Activated naive CD8-positive, alpha-beta T cell treated with anti-CD3 and anti-CD28 coated beads, Interleukin-2, amount 50 U/mL, for 24 hours (primary cell): ENCODE results near the gene INTS13.

Experiments used
- ATAC-seq: fragments of 150-1000 bp; cut with Tn5 transposase; one replicate; pipeline ENCODE4 v1.10.0; 2021
- DNase-seq: peaks from one replicate; pipeline ENCODE4 v3.0.0; 2021
- H3K27ac Mint-ChIP-seq: one replicate; pipeline ENCODE4 v1.8.0; 2021; ENCODE audit warnings: mild to moderate bottlenecking, mixed read lengths
- H3K27me3 Mint-ChIP-seq: one replicate; pipeline ENCODE4 v1.8.0; 2021; ENCODE audit warnings: mixed read lengths
- H3K36me3 Mint-ChIP-seq: one replicate; pipeline ENCODE4 v1.8.0; 2021; ENCODE audit warnings: low read depth, mixed read lengths
- H3K4me1 Mint-ChIP-seq: one replicate; pipeline ENCODE4 v1.8.0; 2021; ENCODE audit warnings: mixed read lengths
- H3K4me3 Mint-ChIP-seq: one replicate; pipeline ENCODE4 v1.8.0; 2021; ENCODE audit warnings: mild to moderate bottlenecking, moderate library complexity, mixed read lengths
- H3K9me3 Mint-ChIP-seq: one replicate; pipeline ENCODE4 v1.8.0; 2021; ENCODE audit warnings: mixed read lengths

The INTS13 gene

DNA sequence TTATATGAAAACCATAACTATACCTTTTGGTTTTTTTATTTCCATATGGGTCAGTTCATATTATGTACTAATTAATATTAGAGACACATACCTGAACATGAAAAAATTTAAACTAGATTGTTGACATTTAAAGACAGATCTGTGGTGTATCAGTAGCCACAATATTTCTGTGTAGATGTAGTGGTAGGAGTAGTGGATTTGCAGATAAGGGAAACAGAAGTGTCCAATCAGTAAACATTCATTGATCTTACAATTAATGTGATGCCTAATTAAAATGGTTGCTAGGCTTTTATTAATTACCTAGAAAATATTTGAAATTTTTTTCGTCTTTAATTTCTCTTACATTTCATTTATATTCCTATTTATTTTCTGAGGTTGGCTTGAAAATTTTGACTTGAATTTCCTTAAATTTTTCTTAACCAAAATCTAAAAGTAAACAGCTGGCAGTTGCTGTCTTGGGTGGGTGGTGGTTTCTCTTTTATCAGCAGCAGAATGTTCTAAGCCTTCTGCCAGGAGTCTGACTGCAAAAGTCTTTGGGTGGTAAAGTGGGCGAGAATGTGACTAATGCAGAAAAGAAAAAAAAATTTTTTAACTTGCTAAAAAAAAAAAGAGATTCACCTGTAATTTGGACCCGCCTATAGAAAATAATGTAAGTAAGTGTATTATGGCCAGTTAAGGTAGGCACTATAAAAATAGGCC, 2.9 kb upstream of the INTS13 start:
- DNase-seq (no peak), ATAC-seq (no peak)
- peaks cover 60% of the 10 kb centered on the region for H3K4me1 Mint-ChIP-seq
- H3K9me3 Mint-ChIP-seq: no peaks in the 10 kb centered on the region
- peak overlapping the region; percentile 98 for H3K27ac Mint-ChIP-seq
- peak overlapping the region; percentile 94 for H3K4me3 Mint-ChIP-seq
- H3K27me3 Mint-ChIP-seq: no peaks in the 10 kb centered on the region
- H3K36me3 Mint-ChIP-seq: peaks cover 4% of the 10 kb centered on the region

DNA sequence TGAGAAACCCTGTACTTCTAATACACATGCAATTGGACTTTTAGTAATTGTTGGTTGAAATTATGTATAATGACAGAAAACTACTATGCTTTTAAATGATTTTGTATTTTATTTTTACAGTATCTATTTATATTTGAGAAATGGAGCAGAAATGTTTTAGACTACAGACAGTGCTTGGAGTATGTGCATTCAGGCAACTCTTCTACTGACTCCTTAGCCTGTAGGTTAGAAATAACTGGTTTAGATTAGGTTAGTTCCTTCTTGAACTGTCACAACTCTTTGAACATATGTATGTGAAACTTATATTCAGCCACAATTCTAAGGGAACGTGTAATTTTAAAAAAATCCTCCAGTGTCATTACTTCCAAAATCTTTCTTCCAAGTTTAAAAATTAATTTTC, 2.2 kb upstream of the INTS13 start:
- Mint-ChIP-seq H3K4me1 (peaks cover 63% of the 10 kb centered on the region), H3K9me3 (no peaks in the 10 kb centered on the region), H3K27me3 (no peaks in the 10 kb centered on the region), H3K4me3 (peak overlapping the region; percentile 94), H3K36me3 (peaks cover 6% of the 10 kb centered on the region), H3K27ac (peak overlapping the region; percentile 98)
- DNase-seq: no peak
- ATAC-seq: no peak

DNA sequence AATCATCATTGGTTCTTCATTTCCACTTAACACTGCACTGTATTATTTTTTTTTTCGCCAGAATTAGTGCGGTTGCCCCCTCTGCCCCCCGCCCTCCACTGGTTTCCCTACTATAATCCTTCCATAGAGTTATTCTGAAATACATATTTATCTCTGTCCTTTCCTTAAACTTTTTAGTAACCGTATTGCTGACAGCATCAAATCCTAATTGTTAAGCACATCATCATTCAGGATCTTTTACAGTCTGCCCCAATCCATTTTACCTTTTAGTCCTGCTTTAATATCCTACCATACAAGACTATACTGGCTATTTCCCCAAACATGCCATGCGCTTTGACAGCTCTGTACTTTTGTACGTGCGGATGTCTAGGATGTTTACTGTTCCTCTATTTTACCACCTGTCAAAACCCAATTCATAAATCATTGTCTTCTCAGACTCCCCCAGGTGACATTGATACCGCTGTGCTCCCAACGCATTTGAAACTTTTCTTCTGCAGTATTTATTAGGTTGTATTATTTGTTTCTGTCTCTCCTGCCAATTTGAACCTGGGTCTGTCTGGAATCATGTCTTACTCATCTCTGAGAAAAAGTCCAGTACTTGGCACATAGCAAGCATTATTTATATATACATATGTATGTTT, 1.5 kb upstream of the INTS13 start:
- H3K27ac Mint-ChIP-seq: peak overlapping the region; percentile 98
- H3K36me3 Mint-ChIP-seq: peaks cover 11% of the 10 kb centered on the region
- peak overlapping the region; percentile 94 for H3K4me3 Mint-ChIP-seq
- H3K27me3 Mint-ChIP-seq: no peaks in the 10 kb centered on the region
- no peaks in the 10 kb centered on the region for H3K9me3 Mint-ChIP-seq
- DNase-seq (no peak), ATAC-seq (no peak)
- H3K4me1 Mint-ChIP-seq: peaks cover 65% of the 10 kb centered on the region

DNA sequence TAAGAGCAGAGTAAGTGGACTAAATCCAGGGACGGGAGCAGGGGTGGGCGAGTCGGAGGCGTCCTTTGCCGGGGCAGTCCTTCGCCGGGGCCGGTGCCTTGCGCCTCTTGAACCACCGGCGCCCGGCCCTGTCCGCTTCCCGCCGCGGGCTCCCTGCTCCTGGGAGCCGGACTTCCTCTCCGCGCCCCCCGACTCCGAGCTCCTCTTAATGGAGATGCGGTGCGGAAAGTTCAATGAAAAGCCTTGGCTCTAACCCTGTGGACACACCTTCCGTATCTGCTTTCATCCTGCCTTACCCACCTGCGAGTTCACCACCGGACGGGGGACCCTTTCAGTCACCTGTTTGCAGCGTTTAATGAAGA, 901 bp upstream of the INTS13 start:
- Mint-ChIP-seq H3K4me1 (peaks cover 62% of the 10 kb centered on the region), H3K27me3 (no peaks in the 10 kb centered on the region), H3K36me3 (peaks cover 14% of the 10 kb centered on the region), H3K9me3 (no peaks in the 10 kb centered on the region), H3K4me3 (peak overlapping the region; percentile 94), H3K27ac (peak overlapping the region; percentile 98)
- ATAC-seq (peak; percentile 17), DNase-seq (no peak)

DNA sequence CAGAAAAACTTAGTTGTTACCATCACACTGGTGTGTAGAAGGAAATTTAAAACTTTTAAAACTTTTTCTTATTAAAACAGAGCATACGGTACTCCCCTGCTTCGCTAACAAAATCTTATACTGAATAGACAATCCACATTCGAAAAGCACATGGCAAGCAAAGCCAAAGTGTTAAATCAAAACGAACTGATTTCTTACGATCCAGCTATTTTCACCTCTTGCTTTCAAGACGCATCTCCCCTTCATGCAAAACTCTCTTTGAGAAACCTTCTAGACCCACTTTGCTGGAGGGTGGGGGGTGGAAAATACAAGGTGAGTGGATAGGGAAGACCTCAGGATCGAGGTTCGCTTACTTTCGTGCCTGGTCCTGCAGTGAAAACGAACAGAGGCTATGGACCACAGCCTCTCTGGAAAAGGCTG, 328 bp downstream of the INTS13 start:
- ATAC-seq: no peak
- DNase-seq: no peak
- H3K36me3 Mint-ChIP-seq: peaks cover 27% of the 10 kb centered on the region
- peak overlapping the region; percentile 94 for H3K4me3 Mint-ChIP-seq
- H3K27me3 Mint-ChIP-seq: no peaks in the 10 kb centered on the region
- H3K4me1 Mint-ChIP-seq: peaks cover 59% of the 10 kb centered on the region
- H3K9me3 Mint-ChIP-seq: no peaks in the 10 kb centered on the region
- peak overlapping the region; percentile 98 for H3K27ac Mint-ChIP-seq

DNA sequence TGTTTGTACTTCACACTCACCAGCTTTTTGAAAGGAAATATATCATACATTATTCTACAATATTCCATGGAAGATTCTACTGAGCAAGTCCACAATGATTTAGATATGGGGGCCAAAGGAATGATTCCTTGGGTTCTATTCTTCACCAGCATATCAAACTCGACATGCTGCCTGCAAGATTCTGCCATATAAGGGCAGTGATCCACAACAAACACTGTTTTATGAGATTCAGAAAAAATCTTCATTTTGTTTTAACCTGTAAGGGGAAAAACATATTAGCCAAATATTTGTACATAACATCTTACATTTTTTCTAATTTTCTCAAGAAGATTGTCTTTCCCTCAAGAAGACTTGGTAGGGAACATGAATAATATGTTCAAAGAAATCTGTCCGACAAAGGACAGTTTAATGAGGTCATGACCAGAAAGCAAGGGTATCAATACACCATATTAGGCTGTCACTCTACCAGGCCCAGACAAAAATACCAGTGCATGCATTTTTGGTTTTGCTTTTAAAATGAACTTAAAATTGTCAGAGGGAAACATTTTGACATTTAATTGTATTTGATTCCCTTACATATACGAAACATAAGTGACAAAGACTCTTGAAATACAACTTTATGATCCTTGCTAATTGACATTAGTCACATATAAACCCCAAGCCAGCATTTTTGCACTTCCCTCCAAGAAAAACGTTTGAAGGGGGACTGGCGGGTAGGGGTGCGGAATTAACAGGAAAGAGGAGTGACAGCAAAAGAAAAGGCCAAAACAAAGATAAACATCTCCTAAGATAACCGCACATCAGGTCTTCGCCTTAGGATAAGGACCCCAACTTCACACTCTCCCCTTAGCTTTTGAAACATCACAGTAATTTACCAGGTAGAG, 980 bp downstream of the INTS13 start:
- DNase-seq (no peak), ATAC-seq (no peak)
- Mint-ChIP-seq H3K4me1 (peaks cover 58% of the 10 kb centered on the region), H3K27ac (peak overlapping the region; percentile 98), H3K36me3 (peaks cover 29% of the 10 kb centered on the region), H3K4me3 (peak overlapping the region; percentile 94), H3K27me3 (no peaks in the 10 kb centered on the region), H3K9me3 (no peaks in the 10 kb centered on the region)

DNA sequence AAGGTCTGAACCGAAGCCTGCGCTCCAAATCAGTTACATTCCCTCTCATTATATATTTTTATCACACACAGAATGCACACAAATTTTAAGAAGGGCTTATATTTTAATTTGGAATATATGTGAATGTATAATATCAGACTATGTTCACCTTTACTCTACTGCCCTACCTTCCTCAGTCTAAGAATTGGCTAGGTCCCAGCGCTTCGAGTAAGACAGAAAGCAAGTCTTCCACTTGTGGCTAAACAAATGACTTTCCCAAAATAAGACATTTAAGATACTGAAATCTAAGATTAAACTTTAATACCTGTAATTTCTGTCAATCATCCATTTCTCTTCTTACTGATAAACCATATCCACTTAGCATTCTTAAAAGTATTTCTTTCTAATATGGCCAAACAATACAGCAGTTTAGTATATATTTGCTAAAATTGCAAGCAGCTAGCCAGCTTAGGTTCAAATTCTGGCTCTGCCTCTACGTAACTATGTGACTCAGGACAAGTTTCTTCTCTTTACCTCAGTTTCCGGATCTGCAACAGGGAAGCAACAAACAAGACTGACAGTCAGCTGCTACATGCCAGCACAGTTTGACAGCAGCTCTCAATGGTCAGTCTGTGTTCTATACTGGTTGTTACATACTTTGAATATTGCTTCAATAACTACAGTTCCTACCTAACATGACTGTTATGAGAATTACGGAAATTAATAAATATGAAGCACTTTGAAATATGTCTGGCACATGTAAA, 2.0 kb downstream of the INTS13 start:
- Mint-ChIP-seq H3K9me3 (no peaks in the 10 kb centered on the region), H3K27me3 (no peaks in the 10 kb centered on the region), H3K4me3 (peak overlapping the region; percentile 94), H3K36me3 (peaks cover 33% of the 10 kb centered on the region), H3K27ac (peak overlapping the region; percentile 47), H3K4me1 (peaks cover 50% of the 10 kb centered on the region)
- DNase-seq (no peak), ATAC-seq (no peak)

DNA sequence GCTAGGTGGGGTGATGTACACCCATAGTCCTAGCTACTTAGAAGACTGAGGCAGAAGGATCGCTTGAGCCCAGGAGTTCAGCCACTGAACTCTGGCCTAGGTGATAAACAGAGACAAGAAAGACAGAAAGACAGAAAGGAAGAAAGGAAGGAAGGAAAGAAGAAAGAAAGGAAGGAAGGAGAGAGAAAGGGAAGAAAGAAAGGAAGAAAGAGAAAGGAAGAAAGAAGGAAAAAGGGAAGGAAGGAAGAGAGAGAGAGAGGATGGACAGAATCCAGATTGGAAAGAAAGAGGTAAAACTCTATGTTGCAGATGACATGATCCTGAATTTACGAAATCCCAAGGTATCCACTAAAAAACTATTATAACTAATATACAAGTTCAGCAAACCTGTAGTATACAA, 8.2 kb downstream of the INTS13 start:
- Mint-ChIP-seq H3K27me3 (no peaks in the 10 kb centered on the region), H3K9me3 (no peaks in the 10 kb centered on the region), H3K36me3 (peaks cover 63% of the 10 kb centered on the region), H3K4me3 (no peak overlapping the region), H3K27ac (no peak overlapping the region), H3K4me1 (peaks cover 25% of the 10 kb centered on the region)
- ATAC-seq: no peak
- DNase-seq: no peak

DNA sequence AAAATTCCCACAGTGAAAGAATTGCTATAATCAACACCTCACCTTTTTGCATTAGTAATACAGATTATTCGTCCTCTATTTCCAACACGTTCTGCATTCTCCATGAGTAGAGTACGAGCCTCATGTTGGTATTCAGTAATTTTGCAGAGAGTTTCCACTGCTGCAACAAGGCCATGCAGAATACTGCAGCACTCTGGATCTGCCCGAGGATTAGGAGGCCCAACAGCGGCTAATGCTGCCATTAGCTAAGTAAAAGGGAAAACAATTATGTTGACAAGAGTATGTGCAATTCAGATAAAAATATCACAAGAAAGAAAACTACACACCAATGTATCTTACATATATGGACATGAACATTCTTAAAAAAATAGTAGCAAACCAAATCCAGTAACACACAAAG, 9.1 kb downstream of the INTS13 start:
- no peaks in the 10 kb centered on the region for H3K9me3 Mint-ChIP-seq
- H3K27me3 Mint-ChIP-seq: no peaks in the 10 kb centered on the region
- no peak for DNase-seq
- peaks cover 61% of the 10 kb centered on the region for H3K36me3 Mint-ChIP-seq
- no peak overlapping the region for H3K27ac Mint-ChIP-seq
- no peak overlapping the region for H3K4me3 Mint-ChIP-seq
- H3K4me1 Mint-ChIP-seq: peaks cover 19% of the 10 kb centered on the region
- ATAC-seq: no peak

DNA sequence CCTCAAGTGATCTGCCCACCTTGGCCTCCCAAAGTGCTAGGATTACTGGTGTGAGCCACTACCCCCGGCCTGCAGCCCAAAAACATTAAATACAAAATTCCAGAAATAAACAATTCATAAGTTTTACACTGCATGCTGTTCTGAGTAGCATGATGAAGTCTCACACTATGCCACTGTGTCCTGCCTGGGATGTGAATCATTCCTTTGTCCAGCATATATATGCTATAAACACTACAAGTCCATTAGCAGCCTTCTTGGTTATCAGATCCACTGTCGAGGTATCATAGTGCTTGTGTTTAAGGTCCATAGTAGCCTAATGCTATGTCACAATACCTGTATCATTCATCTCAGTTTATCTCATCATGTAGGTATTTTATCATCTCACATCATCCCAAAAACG, 15.9 kb downstream of the INTS13 start:
- ATAC-seq (no peak), DNase-seq (no peak)
- Mint-ChIP-seq H3K27me3 (no peaks in the 10 kb centered on the region), H3K27ac (no peak overlapping the region), H3K4me1 (no peaks in the 10 kb centered on the region), H3K36me3 (peaks cover 49% of the 10 kb centered on the region), H3K4me3 (no peak overlapping the region), H3K9me3 (no peaks in the 10 kb centered on the region)

DNA sequence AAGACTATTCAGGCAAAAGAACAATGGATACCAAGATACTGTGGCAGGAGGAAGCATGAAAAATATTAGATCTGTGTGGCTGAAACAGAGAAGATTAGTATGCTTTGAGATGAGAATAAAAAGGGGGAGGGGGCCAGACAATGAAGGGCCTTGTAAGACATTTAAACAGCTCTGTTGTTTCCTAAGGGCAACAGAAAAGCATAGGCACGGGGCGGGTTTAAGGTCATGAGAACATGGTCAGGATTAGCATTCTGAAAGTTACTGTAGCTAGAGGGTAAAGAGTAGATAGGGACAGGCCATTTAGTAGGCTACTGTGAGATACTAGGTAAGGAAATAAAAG, 18.6 kb downstream of the INTS13 start:
- Mint-ChIP-seq H3K4me1 (no peaks in the 10 kb centered on the region), H3K4me3 (no peak overlapping the region), H3K36me3 (peaks cover 45% of the 10 kb centered on the region), H3K27me3 (no peaks in the 10 kb centered on the region), H3K9me3 (no peaks in the 10 kb centered on the region), H3K27ac (no peak overlapping the region)
- ATAC-seq: no peak
- DNase-seq: no peak

DNA sequence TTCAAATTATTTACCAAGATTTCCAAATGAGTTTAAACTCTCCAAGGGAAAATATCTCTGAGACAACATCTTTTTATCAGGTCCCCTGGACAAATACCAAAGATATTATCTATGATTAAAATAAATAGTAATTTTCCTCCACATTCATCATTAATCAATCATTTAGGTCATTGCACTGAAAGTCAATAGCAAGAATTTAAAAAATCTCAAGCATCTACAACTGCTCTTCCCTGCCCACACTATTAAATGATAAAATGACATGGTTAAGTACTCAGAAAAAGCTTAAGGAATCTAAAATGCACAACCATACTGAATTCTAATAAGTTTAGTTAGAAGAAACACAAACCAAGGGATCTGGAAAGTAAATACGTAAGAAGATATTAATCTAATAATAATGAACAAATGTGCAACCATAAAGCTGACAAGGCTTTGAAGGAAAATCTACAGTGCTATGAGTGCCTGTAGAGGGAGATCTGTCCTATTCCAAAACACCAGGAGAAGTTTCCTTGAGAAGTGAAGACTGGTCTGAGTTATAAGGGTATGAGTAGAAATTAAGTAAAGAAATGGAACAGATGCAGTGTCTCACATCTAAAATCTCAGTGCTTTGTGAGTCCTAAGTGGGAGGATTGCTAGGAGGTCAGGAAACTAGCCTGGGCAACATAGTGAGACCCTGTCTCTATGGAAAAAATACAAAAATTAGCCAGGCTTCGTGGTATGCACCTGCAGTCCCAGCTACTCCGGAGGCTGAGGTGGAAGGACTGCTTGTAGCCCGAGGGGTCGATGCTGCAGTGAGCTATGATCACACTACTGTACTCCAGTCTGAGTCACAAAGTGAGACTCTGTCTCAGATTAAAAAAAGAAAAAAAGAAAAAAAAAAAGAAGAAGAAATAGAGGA, 19.2 kb downstream of the INTS13 start:
- Mint-ChIP-seq H3K27me3 (no peaks in the 10 kb centered on the region), H3K9me3 (no peaks in the 10 kb centered on the region), H3K4me3 (no peak overlapping the region), H3K27ac (no peak overlapping the region), H3K36me3 (peaks cover 43% of the 10 kb centered on the region), H3K4me1 (no peaks in the 10 kb centered on the region)
- no peak for ATAC-seq
- DNase-seq: no peak

DNA sequence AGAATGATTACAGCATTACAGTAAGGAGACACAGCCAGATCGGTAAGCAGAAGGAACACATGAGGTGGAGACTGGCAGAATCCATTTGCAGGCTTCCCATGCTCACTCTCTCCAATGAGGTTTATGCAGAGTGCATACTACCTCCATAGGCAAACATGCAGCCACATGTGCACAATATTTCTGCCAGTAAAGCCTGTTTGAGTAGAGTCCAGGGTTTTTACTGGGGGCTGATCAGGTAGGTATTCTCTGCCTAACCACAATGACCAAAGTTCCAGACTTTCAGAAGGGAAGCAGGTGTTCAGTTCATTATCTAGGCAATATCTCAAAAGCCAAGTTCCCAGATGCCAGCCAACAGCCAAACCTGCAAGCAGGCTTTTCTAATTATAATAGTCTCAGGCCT, 31.1 kb downstream of the INTS13 start:
- ATAC-seq: no peak
- DNase-seq: no peak
- H3K4me3 Mint-ChIP-seq: no peak overlapping the region
- H3K4me1 Mint-ChIP-seq: no peaks in the 10 kb centered on the region
- no peak overlapping the region for H3K27ac Mint-ChIP-seq
- no peaks in the 10 kb centered on the region for H3K27me3 Mint-ChIP-seq
- H3K9me3 Mint-ChIP-seq: peaks cover 4% of the 10 kb centered on the region
- H3K36me3 Mint-ChIP-seq: peaks cover 74% of the 10 kb centered on the region

DNA sequence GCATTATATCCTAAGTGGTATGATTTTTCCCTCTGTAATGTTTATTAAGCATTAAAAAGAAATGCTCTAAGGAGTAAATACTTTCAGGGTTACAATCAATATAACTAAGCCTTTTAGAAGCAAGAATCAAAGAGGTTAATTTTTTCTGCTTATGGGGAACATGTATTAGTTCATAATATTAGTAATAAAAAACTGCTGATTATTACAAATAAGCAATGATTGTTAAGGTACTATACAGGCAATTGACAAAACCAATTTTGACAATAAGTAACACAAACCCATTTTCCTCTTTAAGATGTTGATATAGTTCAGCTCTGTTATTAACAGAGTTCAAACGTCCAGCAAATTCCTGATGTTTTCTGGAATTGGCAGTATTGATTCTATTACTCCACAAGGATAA, 31.8 kb downstream of the INTS13 start:
- H3K27ac Mint-ChIP-seq: no peak overlapping the region
- H3K36me3 Mint-ChIP-seq: peaks cover 75% of the 10 kb centered on the region
- H3K4me3 Mint-ChIP-seq: no peak overlapping the region
- H3K27me3 Mint-ChIP-seq: no peaks in the 10 kb centered on the region
- ATAC-seq (no peak), DNase-seq (no peak)
- no peaks in the 10 kb centered on the region for H3K4me1 Mint-ChIP-seq
- H3K9me3 Mint-ChIP-seq: peaks cover 4% of the 10 kb centered on the region
